Measurements from ENCODE around the gene NUAK2.

DNA sequence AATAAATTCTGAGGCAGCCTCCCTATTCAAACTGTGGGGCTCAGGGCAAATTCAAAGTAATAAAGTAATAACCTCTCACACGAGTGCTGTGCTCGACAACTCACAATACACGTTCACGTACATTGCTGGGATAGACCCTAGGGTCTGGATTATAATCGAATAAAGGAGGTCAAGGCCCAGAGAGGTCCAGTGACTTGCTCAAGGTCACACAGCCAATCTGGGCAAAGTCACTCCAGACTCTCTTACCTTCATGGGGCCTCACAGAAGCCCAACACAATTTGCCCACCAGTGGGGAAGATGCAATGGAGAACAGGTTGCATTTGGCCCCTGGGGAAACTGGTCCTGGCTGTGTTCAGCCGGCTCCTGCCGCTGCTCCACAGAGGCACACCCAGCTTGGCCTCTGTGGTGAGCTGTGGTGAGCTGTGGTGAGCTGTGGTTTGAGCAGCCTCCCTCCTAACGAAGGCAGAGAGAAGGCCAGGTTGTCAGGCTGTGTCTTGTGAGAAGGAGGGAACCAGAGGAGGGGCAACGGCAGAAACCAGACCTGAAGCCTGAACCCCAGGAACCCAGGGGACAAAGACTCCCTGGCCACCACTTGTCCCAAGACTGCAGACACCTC lies 35.1 kb downstream of the NUAK2 start:
- TF ChIP-seq EZH2phosphoT487 (conservative IDR thresholded peaks at IDR 0.05; ENCODE audit: low read length), result no peak
- TF ChIP-seq, protein P1, sequence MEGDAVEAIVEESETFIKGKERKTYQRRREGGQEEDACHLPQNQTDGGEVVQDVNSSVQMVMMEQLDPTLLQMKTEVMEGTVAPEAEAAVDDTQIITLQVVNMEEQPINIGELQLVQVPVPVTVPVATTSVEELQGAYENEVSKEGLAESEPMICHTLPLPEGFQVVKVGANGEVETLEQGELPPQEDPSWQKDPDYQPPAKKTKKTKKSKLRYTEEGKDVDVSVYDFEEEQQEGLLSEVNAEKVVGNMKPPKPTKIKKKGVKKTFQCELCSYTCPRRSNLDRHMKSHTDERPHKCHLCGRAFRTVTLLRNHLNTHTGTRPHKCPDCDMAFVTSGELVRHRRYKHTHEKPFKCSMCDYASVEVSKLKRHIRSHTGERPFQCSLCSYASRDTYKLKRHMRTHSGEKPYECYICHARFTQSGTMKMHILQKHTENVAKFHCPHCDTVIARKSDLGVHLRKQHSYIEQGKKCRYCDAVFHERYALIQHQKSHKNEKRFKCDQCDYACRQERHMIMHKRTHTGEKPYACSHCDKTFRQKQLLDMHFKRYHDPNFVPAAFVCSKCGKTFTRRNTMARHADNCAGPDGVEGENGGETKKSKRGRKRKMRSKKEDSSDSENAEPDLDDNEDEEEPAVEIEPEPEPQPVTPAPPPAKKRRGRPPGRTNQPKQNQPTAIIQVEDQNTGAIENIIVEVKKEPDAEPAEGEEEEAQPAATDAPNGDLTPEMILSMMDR (IDR thresholded peaks at IDR 0.05; ENCODE audit: insufficient read depth, low read length, poor library complexity, severe bottlenecking), result no peak

Measured in SU-DHL-6 (cell line).